ENCODE results near the gene CLDN6.

Gene CLDN6

DNA sequence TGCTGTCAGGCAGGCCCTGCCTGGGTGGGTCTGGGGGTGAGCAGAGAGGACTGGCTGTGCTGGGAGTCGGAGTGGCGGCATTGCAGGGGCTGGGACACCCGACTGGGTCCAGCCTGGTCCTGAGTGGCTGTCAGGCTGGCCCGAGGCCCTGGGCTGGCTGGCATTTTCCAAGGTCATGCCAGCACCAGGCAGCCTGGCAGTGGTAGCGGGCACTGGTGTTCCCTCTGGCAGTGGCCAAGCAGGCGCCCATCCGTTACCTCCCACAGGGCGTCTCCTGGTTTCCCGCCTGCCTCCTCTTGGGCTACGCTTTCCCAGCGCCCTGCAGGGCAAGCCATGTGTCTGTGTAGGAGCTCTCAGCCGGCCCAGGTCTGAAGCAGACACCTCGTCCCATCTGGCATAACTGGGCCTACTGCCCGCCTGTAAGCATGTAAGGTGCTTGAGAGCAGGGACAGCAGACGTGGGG lies 32.1 kb downstream of the CLDN6 start:
- DNase-seq: no peak

DNA sequence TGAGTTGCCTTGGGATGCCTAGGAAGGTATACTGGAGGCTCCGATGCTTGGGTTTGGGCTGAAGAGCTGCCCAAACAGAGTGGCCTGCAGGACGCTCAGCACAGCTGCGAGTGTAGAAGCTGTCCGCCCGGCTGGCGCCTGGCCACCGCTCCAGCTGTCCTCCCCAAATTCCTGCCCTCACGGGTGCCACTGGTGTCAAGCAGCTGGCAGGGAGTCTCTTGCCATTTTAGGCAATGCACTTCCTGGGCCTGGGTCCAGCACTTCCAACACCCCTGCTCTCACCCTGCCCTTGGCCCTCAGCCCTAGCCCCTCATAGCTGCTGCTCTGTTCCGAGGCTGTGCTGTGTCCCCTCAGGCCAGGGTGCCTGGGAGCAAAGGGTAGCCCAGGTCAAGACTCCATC lies 32.5 kb downstream of the CLDN6 start:
- DNase-seq: no peak

GRCh38 chr16:2983706-2984136 lies 34.3 kb downstream of the CLDN6 start:
- DNase-seq: peak; percentile 42

DNA sequence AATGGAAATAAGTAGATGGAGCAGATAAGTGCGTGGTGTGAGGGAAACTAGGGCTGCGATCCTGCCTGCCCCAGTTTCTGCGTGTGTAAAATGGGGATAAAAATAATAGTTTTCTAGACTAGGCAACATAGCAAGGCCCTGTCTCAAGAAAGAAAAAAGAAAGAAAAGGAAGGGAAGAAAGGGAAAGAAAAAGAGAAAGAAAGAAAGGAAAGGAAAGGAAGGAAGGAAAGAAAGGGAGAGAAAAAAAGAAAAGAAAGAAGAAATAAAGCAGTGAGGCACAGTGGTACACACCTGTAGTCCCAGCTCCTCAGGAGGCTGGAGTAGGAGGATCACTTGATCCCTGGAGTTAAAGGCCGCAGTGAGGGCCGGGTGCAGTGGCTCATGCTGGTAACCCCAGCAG lies 35.6 kb downstream of the CLDN6 start:
- DNase-seq: no peak

- no peak for DNase-seq
Observed at GRCh38 chr16:2981899-2982250, 36.1 kb downstream of the CLDN6 start.

DNA sequence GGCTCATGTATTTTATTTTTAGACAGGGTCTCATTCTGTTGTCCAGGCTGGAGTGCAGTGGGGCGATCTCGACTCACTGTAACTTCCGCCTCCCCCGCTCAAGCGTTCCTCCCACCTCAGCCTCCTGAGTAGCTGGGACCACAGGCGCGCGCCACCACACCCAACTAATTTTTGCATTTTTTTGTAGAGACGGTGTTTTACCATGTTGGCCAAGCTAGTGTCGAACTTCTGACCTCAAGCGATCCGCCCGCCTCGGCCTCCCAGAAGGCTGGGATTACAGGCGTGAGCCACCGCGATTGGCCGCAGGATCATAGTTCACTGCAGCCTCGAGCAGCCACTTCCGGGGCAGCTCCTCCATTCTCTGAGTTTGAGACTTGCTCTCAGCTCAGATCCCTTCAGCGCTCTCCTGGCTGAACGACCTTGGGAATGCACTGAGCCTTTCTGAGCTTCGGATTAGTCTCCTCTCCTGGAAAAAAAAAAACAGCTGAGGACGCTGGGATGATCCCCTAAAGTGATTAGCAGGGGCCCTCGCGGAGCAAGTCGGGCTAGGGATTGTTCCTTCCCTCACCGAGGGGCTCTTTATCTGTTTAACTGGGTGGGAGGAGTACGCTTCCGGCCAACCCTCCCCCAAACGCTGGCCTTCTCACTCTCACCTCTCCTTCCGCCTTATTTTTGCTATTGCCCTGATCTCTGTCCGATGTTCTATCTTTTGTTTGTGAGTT lies 36.6 kb downstream of the CLDN6 start:
- no peak for DNase-seq

DNA sequence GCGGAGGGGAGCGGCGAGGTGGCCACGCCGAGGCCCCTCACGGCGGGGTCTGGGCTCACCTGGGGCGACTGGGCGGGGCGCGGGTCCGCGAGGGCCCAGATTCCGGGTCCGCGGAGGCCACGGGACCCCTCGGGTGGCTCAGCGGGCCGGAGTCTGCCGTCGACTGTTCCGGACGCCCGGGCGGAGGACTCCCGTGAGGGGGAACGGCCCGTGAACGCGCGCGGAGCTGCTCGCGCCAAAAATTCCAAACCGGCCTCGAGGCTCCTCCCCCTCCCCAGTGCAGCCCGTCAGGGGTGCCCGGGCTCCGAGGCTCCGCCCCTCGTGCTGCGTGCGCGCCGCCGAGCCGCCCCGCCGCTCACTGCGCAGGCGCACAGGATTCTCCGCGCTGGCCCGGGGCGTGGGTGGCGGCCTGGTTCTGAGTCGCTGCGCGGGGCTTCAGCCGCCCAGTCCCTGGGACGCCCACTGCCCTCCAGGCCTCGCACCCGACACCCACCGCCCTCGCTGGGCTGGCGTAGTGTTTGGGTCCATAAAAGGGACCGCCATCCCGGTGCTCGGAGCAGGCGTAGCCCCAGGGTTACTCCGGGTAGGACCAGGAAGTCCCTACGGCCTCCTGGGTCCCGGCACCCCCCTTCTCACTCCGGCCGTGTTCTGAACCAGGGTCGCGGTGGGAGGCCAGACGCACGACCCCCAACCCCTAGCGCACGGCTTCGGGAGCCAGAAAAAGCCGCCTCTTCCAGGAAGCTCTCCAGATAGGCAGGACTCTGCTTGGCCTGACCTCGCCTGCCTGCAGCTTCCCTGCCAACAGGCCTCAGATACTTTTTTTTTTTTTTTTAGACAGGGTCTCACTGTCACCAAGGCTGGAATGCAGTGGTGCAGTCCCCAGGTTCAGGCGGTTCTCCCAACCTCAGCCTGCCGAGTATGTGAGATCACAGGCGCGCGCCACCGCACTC lies 37.5 kb downstream of the CLDN6 start, which contains the start of gene PKMYT1:
TSS of gene PKMYT1 (minus strand) at position 220 of the 950 bp plus-strand sequence. CDS start 789 bp downstream, outside the sequence.
- DNase-seq: peak; percentile 88

- no peak for DNase-seq
Observed at GRCh38 chr16:2979669-2980226, 38.2 kb downstream of the CLDN6 start.

GRCh38 chr16:2977440-2977839 lies 40.5 kb downstream of the CLDN6 start:
- no peak for DNase-seq

DNA sequence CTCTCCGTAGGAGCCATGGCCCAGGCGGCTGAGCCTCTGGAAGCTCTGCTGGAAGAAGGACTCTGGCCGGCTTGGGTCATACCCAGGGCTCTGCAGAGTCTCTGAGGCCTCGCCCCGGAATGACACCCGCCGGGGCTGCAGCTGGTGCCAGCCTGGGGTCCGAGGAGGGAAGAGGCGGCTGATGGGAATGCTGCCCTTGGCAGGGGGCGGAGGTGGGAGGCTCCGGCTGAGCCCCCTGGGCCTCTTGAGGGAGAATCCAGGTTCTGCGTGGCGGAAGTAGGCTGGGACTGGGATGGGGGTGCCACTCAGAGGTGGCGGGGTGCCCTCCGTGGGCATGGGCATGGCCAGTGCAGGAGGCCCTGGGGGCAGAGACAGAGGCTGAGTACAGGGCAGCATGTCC lies 41.3 kb downstream of the CLDN6 start:
- DNase-seq: no peak

- no peak for DNase-seq
Observed at GRCh38 chr16:2976201-2976600, 41.8 kb downstream of the CLDN6 start.

- DNase-seq: no peak
Observed at GRCh38 chr16:2975161-2975795, 42.7 kb downstream of the CLDN6 start.

GRCh38 chr16:2974319-2975056 lies 43.5 kb downstream of the CLDN6 start:
- no peak for DNase-seq

DNA sequence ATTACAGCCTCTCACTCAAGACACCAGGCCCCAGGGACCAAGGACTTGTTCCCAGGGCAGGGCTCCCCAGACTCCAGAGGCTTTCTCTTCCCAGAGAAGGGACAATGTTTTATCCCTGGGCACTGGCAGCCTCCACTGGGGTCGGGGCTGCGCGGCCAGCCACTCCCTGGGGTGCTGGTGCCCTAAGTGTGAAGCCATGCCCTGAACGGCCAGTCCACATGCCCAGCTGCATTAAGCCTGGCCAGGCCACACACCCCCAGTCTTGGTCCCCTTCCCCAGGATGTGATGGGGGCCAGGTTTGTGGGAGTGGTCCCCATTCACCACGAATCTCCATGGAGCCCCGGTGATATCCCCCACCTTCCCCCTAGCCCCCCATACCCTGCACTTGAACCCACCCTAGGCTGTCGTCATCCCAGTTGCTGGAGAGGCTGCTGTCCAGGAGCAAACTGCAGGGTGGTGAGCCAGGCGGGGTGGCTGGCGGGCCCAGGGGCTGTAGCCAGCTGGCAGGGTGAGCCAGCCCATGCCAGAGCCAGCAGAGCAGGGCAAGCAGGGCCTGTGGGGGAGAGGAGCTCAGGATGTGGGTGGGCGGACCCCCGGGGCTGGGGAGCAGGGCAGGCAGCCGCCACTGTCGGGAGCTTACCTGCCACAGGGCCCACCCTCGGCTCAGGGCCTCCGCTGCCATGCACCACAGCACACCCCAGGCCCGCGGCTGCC lies 44.2 kb downstream of the CLDN6 start:
- DNase-seq: no peak

DNA sequence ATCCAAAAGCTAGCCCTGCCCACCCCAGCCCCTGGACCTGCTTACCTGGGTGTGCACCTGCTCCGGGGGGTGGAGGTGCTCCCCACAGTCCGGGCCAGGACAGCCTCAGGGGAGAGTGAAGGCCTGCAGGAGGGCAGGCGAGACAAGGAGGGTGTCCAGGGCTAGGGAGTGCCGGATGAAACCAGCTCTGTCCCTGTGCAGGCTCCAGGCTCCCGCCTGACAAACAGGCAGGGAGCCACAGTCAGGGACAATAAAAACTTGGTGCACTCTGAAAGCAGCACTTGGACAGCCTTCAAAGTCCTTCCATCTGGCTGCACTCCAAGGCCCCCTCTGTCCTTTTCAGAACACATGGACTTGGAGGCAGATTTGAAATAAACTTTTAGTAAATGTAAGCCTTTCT lies 44.9 kb downstream of the CLDN6 start:
- no peak for DNase-seq

DNA sequence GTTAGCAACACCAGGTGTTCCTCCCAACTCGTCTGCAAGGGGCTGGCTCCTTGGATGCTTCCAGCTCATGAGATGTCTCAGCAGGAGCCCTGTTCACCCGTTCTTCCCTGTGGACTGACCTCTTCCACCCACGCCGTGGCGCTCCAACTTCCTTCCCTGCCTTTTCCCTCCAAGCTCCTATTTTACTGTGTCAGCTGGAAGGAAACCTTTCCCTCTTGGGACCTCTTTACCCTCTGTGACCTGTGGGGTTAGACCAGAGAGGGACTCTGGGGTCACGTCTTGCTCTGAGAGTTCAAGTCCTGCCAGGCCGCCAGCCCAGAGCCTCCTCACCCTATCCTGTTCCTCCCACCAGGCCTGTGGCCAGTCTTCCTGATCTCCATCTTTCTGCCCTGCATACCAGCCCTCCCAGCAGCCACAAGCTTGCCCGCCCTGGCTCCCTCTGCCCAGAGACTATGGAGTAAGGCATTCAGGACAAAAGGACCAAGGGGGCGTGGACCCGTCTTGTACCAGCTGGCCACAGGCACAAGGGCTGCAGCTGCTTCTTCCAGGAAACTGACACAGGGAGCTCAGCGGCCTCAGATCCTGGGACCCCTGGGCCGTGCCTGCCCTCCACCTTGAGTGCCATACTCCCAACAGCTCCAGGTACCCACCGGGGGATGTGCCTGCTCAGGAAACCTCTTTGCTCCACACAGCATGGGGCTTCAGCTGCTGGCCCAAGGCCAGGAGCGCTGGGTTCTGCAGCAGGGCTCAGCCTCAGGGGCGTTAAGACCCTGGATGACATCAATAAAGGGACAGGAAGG lies 45.8 kb downstream of the CLDN6 start:
- DNase-seq: no peak

GRCh38 chr16:2971134-2971984 lies 46.6 kb downstream of the CLDN6 start:
- no peak for DNase-seq

GRCh38 chr16:2970563-2970962 lies 47.4 kb downstream of the CLDN6 start:
- no peak for DNase-seq

Measured in activated gamma-delta T cell (primary cell).